Fibroblast of skin of scalp (primary cell): ENCODE data around the gene PPP1CA.

ENCODE experiments used
- DNase-seq: peaks from one replicate; pipeline ENCODE4 v3.0.0-alpha.2; 2013

PPP1CA gene

DNA sequence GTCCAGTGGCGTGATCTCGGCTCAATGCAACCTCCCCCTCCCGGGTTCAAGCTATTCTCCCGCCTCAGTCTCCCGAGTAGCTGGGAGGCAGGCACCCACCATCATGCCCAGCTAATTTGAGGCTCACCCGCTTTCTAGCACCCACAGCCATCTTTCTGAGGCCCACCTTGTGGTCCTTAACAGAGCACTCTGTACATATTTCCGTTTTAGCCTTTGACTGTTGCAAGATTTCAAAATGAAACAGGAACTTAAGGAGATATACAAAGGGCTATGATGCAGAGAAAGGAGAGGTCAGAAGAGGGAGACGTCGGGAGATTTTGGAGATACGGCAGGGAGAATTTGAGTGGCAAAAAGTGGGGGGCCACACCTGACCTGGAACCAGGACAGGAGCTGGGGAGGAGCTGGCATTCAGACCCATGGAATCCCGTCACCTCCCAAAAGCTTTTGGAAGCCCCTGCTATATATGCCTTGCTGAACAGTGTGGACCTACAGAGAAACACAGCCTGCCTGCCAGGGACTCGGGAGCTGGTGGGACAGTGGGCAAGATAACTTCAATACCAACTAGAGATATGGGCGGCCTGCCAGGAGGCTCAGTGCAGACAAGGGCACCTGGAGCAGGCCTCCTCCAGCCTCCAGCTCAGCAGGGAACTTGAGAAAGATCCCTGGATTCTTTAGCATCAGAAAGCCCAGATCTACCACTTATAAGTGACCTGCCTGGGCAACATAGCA, 20.2 kb downstream of the PPP1CA start:
- no peak for DNase-seq

GRCh38 chr11:67379061-67380058, 22.3 kb downstream of the PPP1CA start:
- no peak for DNase-seq

DNA sequence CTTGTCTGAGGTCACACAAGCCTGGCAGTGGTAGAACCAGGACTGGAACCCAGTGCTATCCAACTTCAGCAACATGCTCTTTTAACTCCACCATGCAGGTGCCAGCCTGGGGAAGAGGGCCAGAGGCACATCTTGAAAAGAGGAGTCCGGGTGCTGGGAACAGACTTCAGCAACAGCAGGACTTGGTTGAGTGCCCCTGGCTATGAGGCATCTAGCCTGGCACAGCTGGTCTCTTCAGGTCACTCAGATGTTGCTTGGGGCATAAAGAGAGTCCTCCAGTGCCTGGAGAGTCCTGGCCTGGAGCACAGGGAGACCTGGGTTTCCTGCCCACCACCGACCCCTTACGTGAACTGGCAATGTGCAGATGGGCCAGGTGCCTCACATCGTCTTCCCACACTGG, 23.1 kb downstream of the PPP1CA start:
- no peak for DNase-seq

DNA sequence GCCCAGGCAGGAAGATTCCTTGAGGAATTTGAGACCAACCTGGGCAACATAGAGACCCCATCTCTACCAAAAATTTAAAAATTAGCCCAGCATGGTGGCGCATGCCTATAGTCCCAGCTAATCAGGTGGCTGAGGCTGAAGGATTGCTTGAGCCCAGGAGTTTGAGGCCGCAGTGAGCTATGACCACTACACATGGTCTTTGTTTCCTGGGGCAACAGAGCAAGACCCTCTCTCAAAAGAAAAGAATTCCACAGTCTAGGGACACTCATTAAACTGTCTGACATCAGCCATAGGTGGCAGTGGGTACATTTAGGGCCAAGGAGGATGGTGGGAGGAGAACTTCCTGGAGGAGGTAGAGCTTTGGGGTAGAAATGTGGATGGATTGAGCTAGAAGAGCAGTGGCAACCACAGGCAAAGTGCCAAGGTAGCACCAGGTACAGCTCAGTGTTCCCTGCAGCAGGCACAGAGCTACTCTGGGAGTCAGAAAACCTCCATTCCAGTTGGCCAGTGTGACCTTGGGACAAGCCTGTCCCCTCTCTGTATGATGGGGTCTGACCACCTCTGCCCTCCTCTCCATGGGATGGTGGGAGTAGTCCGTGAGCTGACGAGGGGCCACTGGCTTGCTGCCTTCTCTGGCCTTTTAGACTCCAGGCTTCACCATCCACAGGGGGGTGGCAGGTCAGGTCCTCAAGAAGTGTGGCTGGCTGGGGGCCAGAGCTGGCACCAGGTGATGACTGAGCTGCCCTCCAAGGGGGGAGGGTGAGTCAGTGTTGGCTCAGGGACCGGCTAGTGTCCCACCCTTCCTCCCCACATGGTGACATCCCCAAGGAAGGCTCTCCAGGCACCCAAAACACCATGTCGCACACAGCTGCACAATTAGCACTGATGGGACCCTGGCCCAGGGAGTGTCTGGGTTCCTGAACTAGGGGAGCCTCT, 24.5 kb downstream of the PPP1CA start:
- no peak for DNase-seq

DNA sequence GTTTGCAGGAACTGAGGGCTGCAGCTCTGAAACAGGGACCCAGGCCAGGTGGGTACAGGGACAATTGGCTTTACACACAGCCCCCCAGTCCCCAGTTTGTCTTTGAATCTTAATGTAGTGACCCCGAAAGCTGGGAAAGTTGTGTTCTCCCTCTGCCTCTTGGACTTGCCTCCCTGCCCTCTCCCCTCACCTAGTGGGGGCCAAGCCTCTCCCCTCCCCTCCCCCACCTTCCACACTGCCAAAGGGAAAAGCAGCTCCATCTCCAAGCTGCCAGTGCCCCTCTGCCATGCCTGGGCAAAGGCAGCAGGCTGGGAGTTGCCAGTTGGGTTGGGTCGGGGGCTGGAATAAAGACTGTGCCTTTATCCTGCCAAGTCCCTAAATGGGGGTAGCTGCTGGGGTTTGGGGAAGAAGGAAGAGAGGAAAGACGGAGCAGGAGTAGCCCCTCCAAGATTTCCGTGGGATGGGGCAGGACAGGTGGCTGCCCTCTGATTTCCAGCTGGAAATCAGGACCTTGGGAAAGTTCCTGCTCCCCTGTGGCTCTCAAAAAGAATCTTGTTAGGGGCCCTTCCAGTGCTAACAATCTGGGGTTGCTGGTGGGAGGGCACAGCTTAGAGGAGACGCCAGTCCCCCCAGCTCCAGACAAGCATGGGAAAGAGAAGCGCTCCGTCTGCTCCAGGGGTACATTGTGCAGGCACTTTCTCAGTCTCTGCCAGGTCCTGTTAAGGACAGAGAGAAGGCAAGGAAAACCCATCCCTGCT, 25.4 kb downstream of the PPP1CA start:
- no peak for DNase-seq

GRCh38 chr11:67375320-67376055, 26.2 kb downstream of the PPP1CA start:
- no peak for DNase-seq

DNA sequence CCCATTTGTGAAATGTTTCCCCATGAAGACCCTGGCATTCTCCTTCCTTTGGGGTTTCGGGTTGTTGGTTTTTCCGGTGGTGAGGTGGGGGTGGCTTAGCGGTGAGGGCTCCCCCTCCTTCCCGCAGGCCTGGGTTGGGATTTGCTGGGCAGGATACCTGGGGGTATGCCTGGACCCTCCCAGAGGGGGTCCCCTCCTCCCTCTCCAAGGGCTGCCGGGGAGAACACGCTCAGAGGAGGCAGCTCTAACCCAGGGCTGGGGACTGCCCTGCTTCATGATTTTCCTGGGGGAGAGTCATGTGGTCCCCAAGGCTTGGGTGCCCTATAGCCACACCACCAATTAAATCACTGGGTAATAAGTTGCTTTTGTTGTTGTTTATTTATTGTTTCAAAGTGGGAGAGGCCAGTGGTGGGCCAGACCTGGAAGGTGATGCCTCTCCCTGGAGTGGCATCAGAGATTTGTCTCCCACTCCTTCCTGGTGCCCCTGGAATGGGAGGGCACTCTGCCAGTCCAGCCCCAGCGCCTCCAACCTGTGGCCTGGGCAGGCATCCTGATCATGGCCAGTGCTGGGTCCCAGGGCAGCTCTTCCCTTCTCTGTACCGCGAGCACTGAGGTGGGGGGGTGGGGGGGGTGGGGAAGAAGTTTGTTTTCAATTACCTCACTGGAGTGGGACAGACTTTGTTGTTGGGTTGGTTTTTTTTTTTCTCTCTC, 26.9 kb downstream of the PPP1CA start:
- peak; percentile 54 for DNase-seq

DNA sequence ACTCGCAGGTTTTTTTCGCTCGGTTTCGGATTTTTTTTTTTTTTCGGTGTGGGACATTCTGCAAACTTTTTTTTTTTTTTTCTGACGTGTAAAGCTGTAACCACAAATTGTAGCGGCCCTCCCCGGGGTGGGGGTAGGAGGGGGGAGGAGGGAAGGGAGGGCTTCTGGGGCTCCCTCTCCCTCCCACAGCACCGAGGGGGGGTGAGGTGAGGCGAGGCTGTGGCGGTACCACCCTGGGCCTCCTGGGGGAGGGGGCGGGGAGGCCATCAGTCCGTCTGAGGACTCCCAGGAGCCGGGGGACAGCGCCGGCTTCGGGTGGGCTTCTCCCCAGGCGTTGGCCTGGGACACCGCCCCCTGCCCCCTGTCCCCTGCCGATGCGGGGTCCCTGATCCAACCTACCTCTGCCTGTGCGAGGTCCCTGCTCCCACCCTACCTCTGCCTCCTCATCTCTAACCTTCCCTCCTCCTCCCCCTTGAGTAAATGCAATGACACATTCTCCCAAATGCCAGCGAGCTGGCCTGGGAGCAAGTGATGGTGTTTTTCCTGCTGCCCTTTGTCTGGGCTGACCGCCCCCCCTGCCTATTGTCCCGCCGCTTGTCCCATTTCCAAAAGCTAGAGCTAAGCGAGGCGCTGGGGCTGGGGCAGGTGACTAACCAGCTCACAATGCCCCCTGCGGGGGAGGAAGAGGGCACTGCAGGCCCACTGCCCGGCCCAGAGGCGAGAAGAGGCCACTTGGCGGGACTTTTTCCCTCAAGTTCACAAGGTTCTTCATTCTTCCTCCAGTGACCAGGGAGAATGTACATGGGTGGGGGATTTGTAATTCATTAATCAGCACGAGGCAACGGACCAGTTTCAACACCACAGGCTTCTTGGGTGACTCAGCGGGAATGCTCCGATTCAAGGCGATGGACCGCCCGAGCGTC, 27.7 kb downstream of the PPP1CA start:
- DNase-seq: peak; percentile 96

- DNase-seq: peak; percentile 73
Measured at GRCh38 chr11:67372993-67373647, 28.5 kb downstream of the PPP1CA start, which contains the start of gene CLCF1. Gene CLCF1, minus strand, starts transcription at chr11:67373598. Its CDS starts 59 bp downstream, at chr11:67373539.

DNA sequence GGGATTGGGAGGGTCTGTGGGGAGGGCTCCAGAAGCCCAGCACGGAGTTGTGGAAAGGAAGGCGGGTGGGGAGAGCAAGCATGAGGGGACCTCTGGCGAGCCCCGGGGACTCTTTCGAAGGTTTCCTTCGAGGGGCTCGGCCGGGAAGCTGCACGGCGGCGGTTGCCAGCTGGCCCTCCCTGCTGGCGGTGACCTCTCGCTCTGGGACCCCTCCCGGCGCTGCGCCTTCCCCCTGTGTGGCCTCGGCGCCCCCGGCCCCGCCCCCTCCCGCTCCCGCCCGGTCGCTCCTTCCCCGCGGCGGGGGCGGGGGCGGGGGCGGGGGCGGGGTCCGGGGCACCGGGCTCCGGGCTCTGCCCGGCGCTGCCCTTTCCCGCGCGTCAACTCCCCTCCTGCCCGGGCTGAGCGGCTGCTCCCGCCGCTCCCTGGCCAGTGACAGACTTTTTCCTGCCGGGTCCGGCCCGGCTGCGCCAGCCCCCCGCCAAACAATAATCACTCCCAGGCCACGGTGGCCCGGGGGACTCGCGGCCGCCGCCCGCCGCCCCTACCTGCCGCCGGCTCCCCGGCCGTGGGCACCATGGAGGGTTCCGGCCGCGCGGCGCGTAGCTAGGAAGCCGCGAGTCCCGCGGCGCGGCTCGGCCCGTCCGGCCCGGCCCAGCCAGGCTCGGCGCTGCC, 29.2 kb downstream of the PPP1CA start:
- DNase-seq: no peak

DNA sequence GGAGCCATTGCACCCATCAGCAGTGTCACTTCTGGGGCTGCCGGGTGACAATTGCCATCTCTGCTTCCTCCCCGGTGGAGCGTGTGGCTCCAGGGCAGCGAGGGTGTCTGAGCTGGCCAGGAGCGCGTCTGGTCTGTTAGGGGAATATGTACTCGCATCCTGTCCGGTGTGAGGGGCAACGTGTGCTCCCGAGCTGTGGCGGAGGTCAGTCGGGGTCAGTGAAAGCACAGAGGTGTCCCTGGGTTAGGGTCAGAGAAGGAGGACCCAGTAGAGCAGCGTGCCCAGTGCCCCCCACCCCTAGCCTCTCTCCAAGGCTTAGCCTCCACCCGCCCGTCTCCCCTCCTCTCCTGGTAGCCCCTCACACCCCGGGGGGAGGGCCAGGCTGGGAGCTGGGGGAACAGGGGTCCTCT, 29.7 kb downstream of the PPP1CA start:
- no peak for DNase-seq

- DNase-seq: peak; percentile 70
Measured at GRCh38 chr11:67371189-67371910, 30.3 kb downstream of the PPP1CA start.

GRCh38 chr11:67370351-67371076, 31.1 kb downstream of the PPP1CA start:
- no peak for DNase-seq

DNA sequence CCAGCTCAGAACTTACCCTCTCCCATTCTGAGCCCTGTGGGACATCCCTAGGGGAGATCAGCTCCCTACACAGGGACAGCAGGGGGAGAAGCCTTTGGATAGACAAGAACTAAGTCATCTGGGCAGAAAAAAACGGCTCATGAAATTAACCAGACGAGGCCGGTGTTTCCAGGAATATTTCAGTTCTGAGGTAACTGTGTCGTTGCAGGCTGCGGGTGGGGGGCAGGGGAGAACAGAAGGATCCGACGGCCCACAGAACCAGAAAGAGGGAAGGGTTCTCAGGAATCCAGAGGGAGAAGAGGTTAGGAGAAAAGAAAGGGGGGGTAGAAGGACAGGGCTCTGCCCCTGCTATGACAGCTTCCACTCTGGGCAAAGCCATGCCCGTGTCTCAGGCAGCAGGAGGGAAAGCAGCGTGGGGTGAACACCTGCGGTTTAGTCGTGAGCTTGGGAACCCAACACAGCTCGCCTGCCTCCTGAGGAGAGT, 31.8 kb downstream of the PPP1CA start:
- DNase-seq: peak; percentile 52

GRCh38 chr11:67369275-67369674, 32.4 kb downstream of the PPP1CA start:
- no peak for DNase-seq

DNA sequence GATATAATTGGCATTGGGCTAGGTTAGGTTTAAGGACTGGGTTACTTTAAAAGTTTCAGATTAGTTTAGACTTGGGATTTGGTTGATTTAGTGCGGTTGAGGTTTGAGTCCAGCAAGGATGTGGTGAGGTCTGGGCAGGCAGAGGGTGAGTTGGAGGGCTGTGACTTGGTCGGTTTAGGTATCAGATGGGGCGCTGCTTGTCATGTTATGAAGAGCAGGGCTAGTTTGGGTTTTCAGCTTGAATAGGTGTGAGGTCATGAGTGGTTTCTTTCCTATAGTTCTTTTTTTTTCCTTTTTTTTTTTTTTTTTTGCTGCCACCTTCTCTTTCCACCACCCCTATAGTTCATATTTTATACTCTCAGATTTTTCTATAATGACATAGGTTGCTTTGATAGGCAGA, 33.0 kb downstream of the PPP1CA start:
- no peak for DNase-seq
